ENCODE data around the gene PLEKHH1.
"Not testable (repeated sequence)": the region's sequence is repeated elsewhere in the genome, so short reads cannot be mapped to it uniquely, and the experiment has no call there.

Gene PLEKHH1

DNA sequence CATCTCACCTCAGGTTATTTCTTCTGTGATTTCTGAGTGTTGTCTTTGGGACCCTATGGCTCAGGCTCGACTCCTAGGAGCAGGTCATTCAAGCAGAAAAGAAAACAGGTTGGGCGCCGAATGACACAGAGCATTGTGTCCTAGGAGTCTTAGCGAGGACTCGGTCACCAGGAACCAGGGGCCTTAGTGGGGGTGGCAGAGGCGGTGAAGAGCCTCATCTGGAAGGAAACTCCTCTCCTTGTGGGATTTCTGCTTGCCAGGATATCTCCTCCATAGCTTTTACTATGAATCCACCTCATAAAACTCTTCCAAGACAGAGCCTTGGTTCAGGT lies 630 bp downstream of the PLEKHH1 start:
- DNase-seq (ENCODE audit: low read depth) = no peak

- DNase-seq (ENCODE audit: low read depth) = no peak
Observed at GRCh38 chr14:67536087-67536486, 3.0 kb downstream of the PLEKHH1 start.

- DNase-seq (ENCODE audit: low read depth) = no peak
Observed at GRCh38 chr14:67537736-67538135, 4.6 kb downstream of the PLEKHH1 start.

DNA sequence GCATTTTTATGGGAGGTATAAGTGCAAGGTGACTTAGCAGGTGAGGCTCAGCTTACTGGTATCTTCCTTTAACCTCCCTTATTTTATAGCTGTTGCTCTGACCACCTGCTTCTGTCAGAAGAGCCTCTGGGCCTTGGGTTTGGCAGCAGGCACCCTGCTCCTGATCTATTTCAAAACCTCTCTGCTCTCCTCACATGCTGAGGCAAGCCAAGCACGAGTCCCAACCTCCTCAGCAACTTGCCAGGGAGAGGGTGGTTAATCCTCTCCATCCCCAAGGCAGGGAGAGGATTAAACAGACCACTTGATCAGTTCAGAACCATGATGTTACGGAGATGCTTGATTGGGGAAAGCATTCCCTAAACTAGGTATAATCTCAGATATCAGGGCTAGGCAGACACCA lies 5.4 kb downstream of the PLEKHH1 start:
- no peak for DNase-seq (ENCODE audit: low read depth)

DNA sequence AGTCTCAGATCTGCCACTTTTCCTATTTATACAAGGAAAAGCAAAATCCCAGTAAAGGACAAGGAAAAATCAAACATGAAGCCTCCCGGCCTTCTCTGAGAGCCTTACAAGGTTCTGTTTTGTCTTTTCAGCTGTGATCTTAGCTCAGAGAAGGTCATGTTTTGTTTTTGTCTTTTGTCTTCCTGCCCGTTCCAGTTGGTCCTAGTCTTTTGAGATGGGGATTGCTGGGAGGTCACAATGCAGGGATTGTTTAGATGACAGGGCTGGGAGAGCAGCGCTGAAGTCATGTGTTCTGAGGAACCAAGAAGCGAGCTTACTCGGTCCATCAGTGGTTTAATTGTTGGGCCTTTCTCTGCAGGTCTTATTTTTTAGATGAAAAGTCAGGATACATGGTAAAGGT lies 6.0 kb downstream of the PLEKHH1 start:
- DNase-seq (ENCODE audit: low read depth) = no peak

- DNase-seq (ENCODE audit: low read depth) = no peak
Observed at GRCh38 chr14:67541448-67542387, 8.6 kb downstream of the PLEKHH1 start.

DNA sequence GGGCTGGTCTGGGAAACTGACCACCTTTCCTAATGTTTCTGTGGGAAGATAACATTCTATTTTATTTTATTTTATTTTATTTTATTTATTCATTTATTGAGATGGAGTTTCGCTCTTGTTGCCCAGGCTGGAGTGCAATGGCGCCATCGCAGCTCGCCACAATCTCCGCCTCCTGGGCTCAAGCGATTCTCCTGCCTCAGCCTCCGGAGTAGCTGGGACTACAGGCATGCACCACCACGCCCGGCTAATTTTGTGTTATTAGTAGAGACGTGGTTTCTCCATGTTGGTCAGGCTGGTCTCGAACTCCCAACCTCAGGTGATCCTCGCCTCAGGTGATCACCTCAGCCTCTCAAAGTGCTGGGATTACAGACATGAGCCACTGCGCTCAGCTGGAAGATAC lies 9.5 kb downstream of the PLEKHH1 start:
- not testable (repeated sequence) for DNase-seq (ENCODE audit: low read depth)

- no peak for DNase-seq (ENCODE audit: low read depth)
Observed at GRCh38 chr14:67544590-67544989, 11.5 kb downstream of the PLEKHH1 start.

GRCh38 chr14:67547224-67547780 lies 14.2 kb downstream of the PLEKHH1 start:
- DNase-seq (ENCODE audit: low read depth) = no peak

GRCh38 chr14:67549734-67550133 lies 16.6 kb downstream of the PLEKHH1 start:
- DNase-seq (ENCODE audit: low read depth) = no peak

DNA sequence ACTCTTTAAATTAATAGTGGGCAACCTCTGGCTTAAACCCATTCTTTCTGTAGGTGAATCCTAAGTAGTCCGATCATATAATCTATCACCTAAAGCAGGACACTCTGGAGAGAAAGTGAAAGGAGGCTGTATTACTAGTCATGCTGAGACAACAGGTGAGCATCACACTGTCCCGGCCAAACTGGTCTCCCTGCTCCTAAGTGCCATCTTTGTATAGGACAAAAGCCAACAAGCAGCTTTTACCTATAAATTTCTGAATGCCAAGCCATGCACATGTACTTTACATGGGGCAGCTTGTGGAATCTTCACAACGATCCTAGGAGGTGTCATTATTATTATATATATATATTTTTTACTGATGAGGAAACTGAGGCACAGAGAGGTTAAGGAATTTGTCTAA lies 18.0 kb downstream of the PLEKHH1 start:
- no peak for DNase-seq (ENCODE audit: low read depth)

DNA sequence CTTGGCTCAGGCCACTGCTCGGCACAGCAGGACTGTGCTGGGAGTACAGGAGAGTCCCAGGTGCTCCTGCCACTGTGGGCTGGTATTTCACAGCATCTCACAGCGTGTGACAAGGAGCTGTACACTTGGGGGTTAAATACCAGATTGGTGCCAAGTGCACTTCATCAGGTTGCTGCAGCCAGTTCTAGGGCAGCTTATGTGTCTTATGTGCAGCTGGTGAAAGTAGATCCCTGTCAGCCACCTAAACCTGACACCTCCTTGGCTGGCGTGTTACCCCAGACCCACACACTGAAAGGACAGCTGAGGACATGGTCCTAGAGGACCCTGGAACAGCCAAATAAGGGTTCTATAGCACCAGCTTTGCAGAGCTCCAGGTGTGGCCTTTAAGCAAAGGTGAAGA lies 18.9 kb downstream of the PLEKHH1 start:
- DNase-seq (ENCODE audit: low read depth) = no peak

- no peak for DNase-seq (ENCODE audit: low read depth)
Observed at GRCh38 chr14:67553547-67553946, 20.5 kb downstream of the PLEKHH1 start.

DNA sequence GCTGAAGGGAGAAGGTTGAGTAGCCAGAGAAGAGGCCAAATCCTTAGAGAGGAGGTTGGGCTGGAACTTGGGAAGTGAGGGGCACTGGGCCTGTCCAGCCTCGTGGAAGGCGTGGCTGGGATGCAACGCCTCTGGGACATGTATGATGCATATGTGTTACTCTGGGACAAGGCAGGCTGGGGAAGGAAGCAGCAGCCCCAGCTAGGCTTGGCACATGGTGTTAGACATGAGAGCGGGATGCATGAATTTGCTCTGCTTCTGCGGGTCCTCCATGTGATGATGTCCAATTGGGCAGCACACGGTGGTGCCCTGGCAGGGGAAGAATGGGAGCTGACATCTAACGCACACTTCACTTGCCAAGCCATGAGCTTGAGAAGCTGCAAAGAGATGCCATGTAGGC lies 21.3 kb downstream of the PLEKHH1 start:
- DNase-seq (ENCODE audit: low read depth) = no peak

- DNase-seq (ENCODE audit: low read depth) = no peak
Observed at GRCh38 chr14:67555518-67556090, 22.5 kb downstream of the PLEKHH1 start.

- DNase-seq (ENCODE audit: low read depth) = no peak
Observed at GRCh38 chr14:67556671-67557070, 23.6 kb downstream of the PLEKHH1 start.

- no peak for DNase-seq (ENCODE audit: low read depth)
Observed at GRCh38 chr14:67557118-67557517, 24.0 kb downstream of the PLEKHH1 start.

- DNase-seq (ENCODE audit: low read depth) = no peak
Observed at GRCh38 chr14:67557656-67558055, 24.6 kb downstream of the PLEKHH1 start.

DNA sequence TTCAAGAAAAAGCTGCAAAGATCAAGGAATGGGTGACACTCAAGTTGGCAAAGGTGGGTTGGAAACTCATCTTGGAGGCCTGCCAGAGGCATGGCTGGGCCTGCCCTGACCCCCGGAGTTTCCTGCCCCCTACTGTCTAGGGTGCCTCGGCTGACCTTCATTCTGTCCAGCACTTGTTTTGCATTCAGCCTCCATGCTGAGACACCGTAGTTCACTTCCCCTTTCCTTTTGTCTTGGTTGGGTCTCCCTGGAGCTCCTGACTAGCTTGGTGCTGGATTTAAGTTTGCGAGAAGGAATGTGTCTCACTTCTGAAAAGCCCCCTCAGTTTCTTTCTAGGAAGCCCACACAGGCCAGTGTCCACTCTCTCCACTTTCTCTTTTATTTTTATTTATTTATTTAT lies 26.5 kb downstream of the PLEKHH1 start:
- no peak for DNase-seq (ENCODE audit: low read depth)

GRCh38 chr14:67562025-67562775 lies 29.1 kb downstream of the PLEKHH1 start:
- no peak for DNase-seq (ENCODE audit: low read depth)

DNA sequence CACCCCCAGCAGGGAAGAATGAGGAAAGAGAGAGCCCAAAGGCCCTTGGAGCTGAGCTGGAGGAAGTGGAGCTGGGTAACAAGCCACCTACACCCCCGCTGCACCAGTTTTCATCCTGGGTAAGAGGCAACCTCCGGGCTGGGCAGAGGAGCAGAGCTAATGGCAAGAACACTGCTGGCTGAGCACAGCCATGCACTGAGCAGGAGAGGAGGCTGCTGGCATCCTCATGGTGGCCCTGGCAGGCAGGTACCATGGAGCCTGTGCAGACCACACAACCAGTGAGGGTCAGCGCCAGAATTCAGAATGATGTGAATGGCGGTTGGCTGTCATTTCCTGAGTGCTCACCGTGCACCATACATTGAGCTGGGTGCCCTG lies 29.7 kb downstream of the PLEKHH1 start:
- DNase-seq (ENCODE audit: low read depth) = no peak

GRCh38 chr14:67564236-67564635 lies 31.1 kb downstream of the PLEKHH1 start:
- DNase-seq (ENCODE audit: low read depth) = no peak

GRCh38 chr14:67566908-67567307 lies 33.8 kb downstream of the PLEKHH1 start:
- no peak for DNase-seq (ENCODE audit: low read depth)

Data from activated T-helper 1 cell treated with Interleukin-2 at 50 U/mL for 16 hours (primary cell).